Small intestine (tissue), 16 donors: ENCODE measurements around the gene IL22RA2. TPM values are rescaled to one million over a fixed set of nuclear protein-coding genes. Genes with fewer than 3 reads are reported as not detected.

Experiments used
- DNase-seq, 2 donors: peaks; one replicate each; pipeline versions ENCODE4 v3.0.0 to v3.0.0-alpha.2; 2013
- FAIRE-seq: peaks from 2 replicates; lab custom pipeline; 2012; peaks lifted over from hg19 to GRCh38; lab: Jason Lieb, UNC
- H3K27ac ChIP-seq, 3 donors: one replicate each; pipeline ENCODE4 v1.5.1; 2013; ENCODE audit warnings: low read length in 2 of 3, mild to moderate bottlenecking in 2 of 3, control low read depth in 1 of 3, inconsistent platforms in 1 of 3, low read depth in 1 of 3, moderate library complexity in 1 of 3
- H3K27me3 ChIP-seq, 3 donors: one replicate each; pipeline ENCODE4 v1.6.1; 2013; ENCODE audit warnings: low read length in 3 of 3, inconsistent platforms in 1 of 3; ENCODE audit not compliant: control insufficient read depth in 3 of 3, insufficient read depth in 3 of 3
- H3K36me3 ChIP-seq, 3 donors: one replicate each; pipeline ENCODE4 v1.6.1; 2013; ENCODE audit warnings: low read length in 3 of 3, inconsistent platforms in 1 of 3, low read depth in 1 of 3, mild to moderate bottlenecking in 1 of 3, moderate library complexity in 1 of 3; ENCODE audit not compliant: control insufficient read depth in 3 of 3, insufficient read depth in 2 of 3
- H3K4me1 ChIP-seq, 3 donors: one replicate each; pipeline ENCODE4 v1.6.1; 2013; ENCODE audit warnings: low read length in 2 of 3, inconsistent platforms in 1 of 3, low read depth in 1 of 3, mild to moderate bottlenecking in 1 of 3, moderate library complexity in 1 of 3; ENCODE audit not compliant: control insufficient read depth in 3 of 3, insufficient read depth in 2 of 3
- H3K4me3 ChIP-seq, 3 donors: one replicate each; pipeline ENCODE4 v1.5.1; 2013; ENCODE audit warnings: low read length in 3 of 3, control low read depth in 1 of 3, inconsistent platforms in 1 of 3, low read depth in 1 of 3, mild to moderate bottlenecking in 1 of 3, moderate library complexity in 1 of 3
- H3K9me3 ChIP-seq, 2 donors: one replicate each; pipeline ENCODE4 v1.6.1; 2013; ENCODE audit warnings: low read depth in 1 of 2, low read length in 1 of 2; ENCODE audit not compliant: control insufficient read depth in 2 of 2, insufficient read depth in 1 of 2
- WGBS, 3 donors: extraction: QIAGEN DNeasy Blood & Tissue Kit; methylation state at CpG; one replicate each; pipeline ENCODE4 v1.1.7; 2013; 5-methylcytosine and 5-hydroxymethylcytosine counted together
- long read RNA-seq, 10 donors: transcript quantifications; one replicate each; lab custom pipeline, GENCODE V29; 2026
- polyA plus RNA-seq, 4 donors: library from polyadenylated mRNA; stranded (reverse) in 3 of 4; unstranded in 1 of 4; fragments of 200-250 nt in 3 of 4; fragments of 120-200 nt in 1 of 4; gene quantifications; one replicate each; pipeline versions ENCODE4 v1.2.1 to v1.2.3, GENCODE V29; 2013
- donor health status: healthy with polysubstance abuse.
- donor health status: control.
- donor health status: control.
- donor health status: Bipolar disorder and iron deficiency.
- donor health status: healthy.

Gene IL22RA2, protein sequence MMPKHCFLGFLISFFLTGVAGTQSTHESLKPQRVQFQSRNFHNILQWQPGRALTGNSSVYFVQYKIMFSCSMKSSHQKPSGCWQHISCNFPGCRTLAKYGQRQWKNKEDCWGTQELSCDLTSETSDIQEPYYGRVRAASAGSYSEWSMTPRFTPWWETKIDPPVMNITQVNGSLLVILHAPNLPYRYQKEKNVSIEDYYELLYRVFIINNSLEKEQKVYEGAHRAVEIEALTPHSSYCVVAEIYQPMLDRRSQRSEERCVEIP
- under 1 TPM in 2 of 4 donors, not detected in 2; 0.01 to 0.41 TPM for polyA plus RNA-seq
- long read RNA-seq, donor 1 = 0 reads
- long read RNA-seq, donor 2 = 0 reads
- long read RNA-seq, donor 3 = 0 reads
- long read RNA-seq, donor 4 = 0 reads
- long read RNA-seq, donor 5 = 0 reads
- long read RNA-seq, donor 6 = 0 reads
- long read RNA-seq, donor 7 = 0 reads
- long read RNA-seq, donor 8 = 0 reads
- long read RNA-seq, donor 9 = 0 reads
- long read RNA-seq, donor 10 = 0 reads

DNA sequence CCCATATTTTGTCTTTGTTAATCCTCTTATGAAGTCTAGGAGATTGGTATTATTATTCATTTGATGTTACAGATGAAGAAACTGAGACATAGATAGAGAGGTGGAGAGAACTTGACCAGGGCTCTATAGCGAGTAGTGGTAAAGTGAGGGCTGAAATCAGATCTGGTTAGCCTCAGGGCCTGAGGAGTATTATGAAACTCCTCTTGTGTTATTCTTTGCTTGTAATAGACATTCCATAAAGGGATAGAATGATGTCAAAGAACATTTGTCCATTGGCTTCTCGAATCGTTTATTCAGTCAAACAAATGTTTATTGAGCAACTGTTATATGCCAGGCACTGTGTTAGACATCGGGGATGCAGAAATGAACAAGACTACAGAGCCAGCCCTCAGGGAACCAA lies at the start of gene IL22RA2:
TSS of gene IL22RA2 (minus strand) at position 144 of the 400 bp plus-strand sequence. CDS start 11,895 bp downstream, outside the sequence.
- FAIRE-seq (no peak), DNase-seq (no peak)
- Histone ChIP-seq H3K4me3 (no peak within 1 kb of the TSS), H3K36me3 (no peaks in the 10 kb centered on the region), H3K27me3 (no peaks in the 10 kb centered on the region), H3K27ac (no peak within 1 kb of the TSS), H3K4me1 (no peaks in the 10 kb centered on the region), H3K9me3 (peaks cover 0 to 3% of the 10 kb centered on the region in 2 donors)
- 95 to 97% (median 95%) methylated on average over 4 of the region's 4 CpGs for WGBS, 3 donors

DNA sequence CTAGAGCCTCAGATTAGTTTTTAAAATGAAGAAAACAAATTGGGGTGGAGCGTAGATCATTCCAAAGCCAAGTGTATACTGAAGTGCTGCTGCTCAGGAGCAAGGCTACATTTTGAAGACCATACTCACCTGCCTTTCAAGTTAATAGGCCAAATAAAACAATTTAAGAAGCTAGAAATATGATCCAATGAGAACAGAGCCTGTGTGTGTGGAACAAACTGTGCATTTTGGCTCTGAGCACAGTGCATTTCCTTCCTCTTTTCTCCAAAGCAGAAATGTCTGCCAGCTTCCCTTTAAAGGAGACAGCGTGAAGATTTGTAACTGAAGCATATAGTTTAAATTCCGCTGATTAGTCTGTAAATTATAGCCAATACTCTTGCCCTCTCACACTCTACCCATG lies 48.9 kb upstream of the IL22RA2 start:
- no peaks in the 10 kb centered on the region for H3K36me3 ChIP-seq
- no peaks in the 10 kb centered on the region for H3K9me3 ChIP-seq
- DNase-seq (no peak), FAIRE-seq (no peak)
- no peaks in the 10 kb centered on the region for H3K27me3 ChIP-seq
- peaks cover 0 to 17% (median 0%) of the 10 kb centered on the region in 3 donors for H3K4me1 ChIP-seq
- no peak overlapping the region for H3K4me3 ChIP-seq
- WGBS, 3 donors = 59 to 89% (median 77%) methylated on average over 3 of the region's 3 CpGs
- H3K27ac ChIP-seq = peak overlapping the region in 1 of 3 donors; percentile 62

DNA sequence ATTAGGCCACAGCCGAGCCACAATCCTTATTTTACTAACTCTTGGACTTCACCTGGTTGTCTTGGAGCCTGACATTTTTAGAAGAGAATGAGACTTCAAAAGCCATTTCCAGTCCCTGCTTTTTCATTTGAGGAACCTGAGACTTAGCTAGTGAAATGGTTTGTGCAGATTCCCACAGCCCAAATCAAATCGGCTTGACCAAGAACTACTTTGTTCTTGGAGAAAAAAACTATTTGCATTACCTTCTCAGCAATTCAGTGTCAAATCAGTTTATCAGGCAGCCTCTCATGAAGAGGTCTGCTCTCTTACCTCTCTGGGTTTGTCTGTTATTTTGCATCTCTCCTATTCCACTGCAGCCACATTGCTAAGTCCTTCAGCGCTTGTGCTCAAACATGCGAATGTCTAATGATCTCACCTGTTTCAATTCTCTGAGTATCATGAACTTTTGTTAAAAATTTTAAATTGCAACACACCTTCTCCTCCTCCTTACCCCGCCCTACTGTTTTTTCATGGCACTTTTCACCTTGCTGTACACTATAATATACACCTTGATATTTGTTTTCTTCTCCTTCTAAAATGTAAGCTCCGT lies 46.3 kb upstream of the IL22RA2 start:
- no peak for FAIRE-seq
- Histone ChIP-seq H3K36me3 (peaks cover 0 to 4% (median 0%) of the 10 kb centered on the region in 3 donors), H3K4me3 (peak overlapping the region in 2 of 3 donors; percentile 23 to 79), H3K27me3 (no peaks in the 10 kb centered on the region), H3K9me3 (no peaks in the 10 kb centered on the region), H3K27ac (peak overlapping the region; percentile 82 to 98 (median 95)), H3K4me1 (peaks cover 0 to 23% (median 6%) of the 10 kb centered on the region in 3 donors)
- no peak for DNase-seq
- WGBS, 3 donors = 27 to 58% (median 37%) methylated on average over 6 of the region's 6 CpGs

DNA sequence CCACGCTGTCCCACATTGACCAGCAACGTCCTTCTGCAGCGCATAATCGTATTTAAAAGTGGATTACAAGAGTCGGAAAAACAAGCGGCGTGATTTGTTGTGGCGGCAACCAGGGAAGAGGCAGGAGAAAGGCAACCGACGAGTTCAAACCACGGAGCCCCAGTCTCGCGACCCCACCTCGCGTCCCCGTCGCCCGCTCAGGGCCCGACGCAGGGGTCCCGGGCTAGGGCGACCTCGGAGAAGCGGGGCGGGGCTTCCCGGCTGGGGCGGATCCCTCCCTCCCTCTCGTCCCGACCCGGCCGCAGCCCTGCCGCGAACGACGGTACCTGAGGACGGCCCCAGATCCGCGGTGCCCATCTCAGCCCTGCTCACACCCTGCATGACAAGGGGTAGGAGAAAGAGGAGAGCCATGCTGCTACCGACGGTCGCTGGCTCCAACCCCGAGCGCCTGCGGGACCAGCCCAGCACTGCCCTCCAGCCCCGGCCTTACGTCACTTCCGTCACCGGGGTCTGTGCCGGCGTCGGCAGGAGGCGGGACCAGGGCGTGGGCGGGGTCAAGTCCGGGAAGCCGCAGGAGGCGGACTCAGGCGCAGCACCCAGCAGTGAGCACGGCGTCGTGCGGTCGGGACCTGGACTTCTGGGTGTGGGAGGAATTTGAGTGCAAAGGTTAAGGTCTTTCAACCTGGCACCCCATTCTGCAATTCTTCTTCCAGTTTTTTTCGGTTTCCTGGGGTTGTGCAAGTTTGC lies 45.6 kb upstream of the IL22RA2 start, which contains the start of gene IFNGR1:
TSS of gene IFNGR1 (minus strand) at position 469 of the 747 bp plus-strand sequence. CDS start at position 411, 58 bp downstream.
- peaks cover 0 to 23% (median 11%) of the 10 kb centered on the region in 3 donors for H3K4me1 ChIP-seq
- peak within 1 kb of the TSS; percentile 91 to 98 (median 95) for H3K27ac ChIP-seq
- peaks cover 0 to 4% (median 0%) of the 10 kb centered on the region in 3 donors for H3K36me3 ChIP-seq
- peak within 1 kb of the TSS; percentile 71 to 88 (median 79) for H3K4me3 ChIP-seq
- H3K27me3 ChIP-seq = no peaks in the 10 kb centered on the region
- DNase-seq (peak; percentile 98 to 99), FAIRE-seq (no peak)
- WGBS, 3 donors = 0% methylated on average over 55 to 64 of the region's 64 CpGs
- no peaks in the 10 kb centered on the region for H3K9me3 ChIP-seq

DNA sequence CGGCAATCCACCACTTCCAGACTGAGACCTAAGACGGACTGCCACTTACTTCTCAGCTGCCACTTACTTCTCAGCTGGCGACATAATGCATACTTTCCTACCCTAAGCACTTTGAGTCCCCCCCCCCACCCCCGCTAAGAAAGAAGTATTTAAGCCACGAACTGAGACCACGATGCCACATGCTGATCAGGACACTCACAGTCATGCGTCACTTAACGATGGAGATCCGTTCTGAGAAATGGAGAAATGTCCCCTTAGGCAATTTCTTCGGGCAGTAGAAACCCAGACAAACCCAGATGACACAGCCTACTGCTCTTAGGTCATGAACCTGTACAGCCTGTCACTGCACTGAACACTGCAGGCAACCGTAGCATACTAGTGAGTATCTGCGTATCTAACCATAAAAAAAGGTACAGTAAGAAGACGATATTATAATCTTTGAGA lies 45.1 kb upstream of the IL22RA2 start:
- FAIRE-seq (no peak), DNase-seq (peak; percentile 70 to 85)
- H3K36me3 ChIP-seq = peaks cover 0 to 4% (median 0%) of the 10 kb centered on the region in 3 donors
- H3K27ac ChIP-seq = peak overlapping the region; percentile 91 to 98 (median 95)
- peak overlapping the region; percentile 71 to 88 (median 79) for H3K4me3 ChIP-seq
- H3K27me3 ChIP-seq = no peaks in the 10 kb centered on the region
- WGBS, 3 donors = 0 to 1% (median 0%) methylated on average over 13 of the region's 13 CpGs
- H3K4me1 ChIP-seq = peaks cover under 1 to 27% (median 17%) of the 10 kb centered on the region in 3 donors
- no peaks in the 10 kb centered on the region for H3K9me3 ChIP-seq

DNA sequence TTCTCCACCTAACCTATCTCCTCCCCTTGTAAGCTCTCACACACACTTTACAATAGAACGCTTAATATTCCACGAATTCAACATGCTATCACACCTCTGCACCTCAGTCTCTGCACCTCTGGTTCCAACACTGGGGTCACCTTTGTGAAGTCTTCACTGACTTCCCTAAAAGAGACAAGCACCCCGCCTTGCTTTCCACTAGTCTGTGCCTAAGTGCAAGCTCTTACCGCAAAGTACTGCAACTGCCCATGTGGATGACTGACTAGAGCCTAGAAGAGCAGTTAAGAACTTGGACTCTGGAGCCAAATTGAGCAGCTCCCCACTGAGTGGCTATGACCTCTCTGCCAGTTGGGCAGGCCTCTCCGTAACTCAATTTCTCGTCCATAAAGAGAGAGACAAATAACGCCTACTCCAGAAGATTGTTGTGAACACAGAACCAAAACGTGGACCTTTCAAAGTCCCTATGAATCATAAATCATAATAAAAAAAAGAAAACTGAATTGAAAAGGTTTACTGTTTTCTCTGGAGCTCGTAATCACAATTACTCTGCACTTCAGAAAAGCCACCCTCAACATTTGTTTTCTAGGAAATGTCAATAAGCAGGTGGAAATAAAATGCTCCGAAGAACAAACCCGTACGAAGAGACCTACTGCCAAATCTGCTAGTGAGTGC lies 44.5 kb upstream of the IL22RA2 start:
- Histone ChIP-seq H3K9me3 (no peaks in the 10 kb centered on the region), H3K27me3 (no peaks in the 10 kb centered on the region), H3K27ac (peak overlapping the region; percentile 91 to 98 (median 95)), H3K36me3 (peaks cover 0 to 4% (median 0%) of the 10 kb centered on the region in 3 donors), H3K4me3 (peak overlapping the region; percentile 71 to 88 (median 79)), H3K4me1 (peaks cover 2 to 29% (median 20%) of the 10 kb centered on the region in 3 donors)
- FAIRE-seq = no peak
- peak; percentile 79 to 87 for DNase-seq
- 7 to 16% (median 11%) methylated on average over 12 of the region's 12 CpGs for WGBS, 3 donors

DNA sequence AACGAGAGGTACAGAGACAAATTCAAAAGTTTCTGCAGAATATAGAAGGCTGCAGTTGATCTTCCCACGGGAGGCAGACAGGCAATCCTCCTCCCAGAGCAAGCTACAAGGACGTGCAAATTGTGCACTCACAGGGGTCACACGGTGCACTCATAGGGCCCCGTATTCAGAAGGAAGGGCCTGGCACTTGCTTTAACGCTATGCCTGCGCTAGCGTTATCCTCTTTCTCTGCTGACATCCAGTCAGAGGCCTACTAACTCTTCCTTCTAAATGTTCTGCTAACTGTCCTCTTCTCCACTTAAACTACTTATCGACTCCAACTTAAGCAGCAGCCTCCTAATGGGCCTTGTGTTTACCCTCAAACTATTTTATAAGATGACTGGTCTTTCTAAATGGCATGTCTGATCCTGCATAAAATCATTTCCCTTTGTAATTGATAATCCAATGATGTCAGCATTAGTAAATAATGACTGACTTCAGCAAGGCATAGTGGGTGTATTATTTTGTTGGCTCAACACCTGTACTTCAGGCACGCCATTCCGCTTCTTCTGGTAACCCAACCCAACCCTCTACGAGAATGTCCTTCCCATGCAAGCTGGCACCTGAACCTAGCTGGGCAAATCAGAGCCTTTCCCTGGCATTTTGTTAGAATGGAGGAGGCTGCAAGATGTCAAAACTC lies 43.6 kb upstream of the IL22RA2 start:
- WGBS, 3 donors = 16 to 41% (median 34%) methylated on average over 12 of the region's 12 CpGs
- Histone ChIP-seq H3K9me3 (peaks cover 0 to 2% of the 10 kb centered on the region in 2 donors), H3K4me3 (peak overlapping the region; percentile 35 to 88 (median 79)), H3K36me3 (peaks cover 0 to 6% (median 0%) of the 10 kb centered on the region in 3 donors), H3K27ac (peak overlapping the region; percentile 91 to 98 (median 95)), H3K4me1 (peaks cover 2 to 29% (median 20%) of the 10 kb centered on the region in 3 donors), H3K27me3 (no peaks in the 10 kb centered on the region)
- peak; percentile 41 to 48 for DNase-seq
- no peak for FAIRE-seq
